ENCODE data around the gene BMPR1A. TPM values are rescaled to one million over a fixed set of nuclear protein-coding genes. Genes with fewer than 3 reads are reported as not detected.

BMPR1A gene
- total RNA-seq, 1 donor from 2014 or later = 11.8 TPM

- Mint-ChIP-seq H3K27me3 (peaks cover 5% of the 10 kb centered on the region), H3K27ac (no peak overlapping the region), H3K4me1 (peaks cover 24% of the 10 kb centered on the region), H3K9me3 (no peaks in the 10 kb centered on the region), H3K4me3 (no peak overlapping the region), H3K36me3 (ENCODE audit: low read depth) (no peaks in the 10 kb centered on the region)
- ChIA-PET POLR2A (no interaction called here), CTCF (no interaction called here)
- intact Hi-C loops (cut with micrococcal nuclease) = no loop called here
- ATAC-seq (ENCODE audit: low read depth) (no peak), DNase-seq (no peak)
- TF ChIP-seq CTCF (IDR thresholded peaks at IDR 0.05) = no peak
Measured at GRCh38 chr10:86962136-86962980, 205.9 kb downstream of the BMPR1A start.

- no peaks in the 10 kb centered on the region for H3K36me3 Mint-ChIP-seq (ENCODE audit: low read depth)
- CTCF ChIA-PET = interaction anchor here (0.5 kb wide), 1 partner anchor 433 kb away, joined by 3 read pairs; no protein-coding TSS in a partner anchor
- intact Hi-C loops (cut with micrococcal nuclease) = no loop called here
- peaks cover 5% of the 10 kb centered on the region for H3K27me3 Mint-ChIP-seq
- DNase-seq (no peak), ATAC-seq (ENCODE audit: low read depth) (no peak)
- no peak for TF ChIP-seq CTCF (IDR thresholded peaks at IDR 0.05)
- no peak overlapping the region for H3K4me3 Mint-ChIP-seq
- peaks cover 27% of the 10 kb centered on the region for H3K4me1 Mint-ChIP-seq
- no peak overlapping the region for H3K27ac Mint-ChIP-seq
- H3K9me3 Mint-ChIP-seq = no peaks in the 10 kb centered on the region
- POLR2A ChIA-PET = no interaction called here
Measured at GRCh38 chr10:86962981-86963310, 206.5 kb downstream of the BMPR1A start.

GRCh38 chr10:86963341-86963919 is 207.0 kb downstream of the BMPR1A start:
- ChIA-PET POLR2A (no interaction called here), CTCF (interaction anchor here (0.5 kb wide), 1 partner anchor 433 kb away, joined by 3 read pairs; no protein-coding TSS in a partner anchor)
- DNase-seq = no peak
- TF ChIP-seq CTCF (IDR thresholded peaks at IDR 0.05) = no peak
- Mint-ChIP-seq H3K4me3 (no peak overlapping the region), H3K27me3 (peaks cover 5% of the 10 kb centered on the region), H3K9me3 (no peaks in the 10 kb centered on the region), H3K36me3 (ENCODE audit: low read depth) (no peaks in the 10 kb centered on the region), H3K4me1 (peaks cover 27% of the 10 kb centered on the region), H3K27ac (no peak overlapping the region)
- intact Hi-C loops (cut with micrococcal nuclease) = no loop called here
- no peak for ATAC-seq (ENCODE audit: low read depth)

GRCh38 chr10:86964061-86964846 is 207.8 kb downstream of the BMPR1A start:
- Mint-ChIP-seq H3K4me1 (peaks cover 31% of the 10 kb centered on the region), H3K4me3 (no peak overlapping the region), H3K36me3 (ENCODE audit: low read depth) (no peaks in the 10 kb centered on the region), H3K9me3 (no peaks in the 10 kb centered on the region), H3K27ac (no peak overlapping the region), H3K27me3 (peaks cover 6% of the 10 kb centered on the region)
- ChIA-PET CTCF (no interaction called here), POLR2A (no interaction called here)
- intact Hi-C loops (cut with micrococcal nuclease) = no loop called here
- no peak for TF ChIP-seq CTCF (IDR thresholded peaks at IDR 0.05)
- ATAC-seq (ENCODE audit: low read depth) (no peak), DNase-seq (no peak)

- ATAC-seq (ENCODE audit: low read depth) = no peak
- POLR2A ChIA-PET = no interaction called here
Measured at GRCh38 chr10:86964847-86965190, 208.4 kb downstream of the BMPR1A start.

More at GRCh38 chr10:86964847-86965190, 208.4 kb downstream of the BMPR1A start:
- Mint-ChIP-seq H3K27ac (no peak overlapping the region), H3K27me3 (peaks cover 9% of the 10 kb centered on the region), H3K36me3 (ENCODE audit: low read depth) (no peaks in the 10 kb centered on the region), H3K4me1 (peaks cover 31% of the 10 kb centered on the region), H3K4me3 (no peak overlapping the region), H3K9me3 (no peaks in the 10 kb centered on the region)
- CTCF ChIA-PET = interaction anchor here (0.8 kb wide), 1 partner anchor 25 kb away, joined by 3 read pairs; no protein-coding TSS in a partner anchor
- intact Hi-C loops (cut with micrococcal nuclease) = no loop called here
- DNase-seq = no peak
- TF ChIP-seq CTCF (IDR thresholded peaks at IDR 0.05) = no peak

Data from activated B cell treated with CpG ODN at 0.5 μM for 24 hours (primary cell).